Measurements from ENCODE around the gene PBX3.
"Not testable (repeated sequence)": the region's sequence is repeated elsewhere in the genome, so short reads cannot be mapped to it uniquely, and the experiment has no call there.

Gene PBX3

GRCh38 chr9:125776789-125777188 is 29.6 kb downstream of the PBX3 start:
- DNase-seq (ENCODE audit: low read depth in 2 of 2): not testable (repeated sequence)

GRCh38 chr9:125778538-125779219 is 31.5 kb downstream of the PBX3 start:
- not testable (repeated sequence) for DNase-seq (ENCODE audit: low read depth in 2 of 2)

GRCh38 chr9:125779220-125779565 is 32.0 kb downstream of the PBX3 start:
- not testable (repeated sequence) for DNase-seq (ENCODE audit: low read depth in 2 of 2)

- DNase-seq (ENCODE audit: low read depth in 2 of 2): no peak
These were observed 35.5 kb downstream of the PBX3 start for GRCh38 chr9:125782718-125783117.

GRCh38 chr9:125784286-125785049 is 37.3 kb downstream of the PBX3 start:
- DNase-seq (ENCODE audit: low read depth in 2 of 2): no peak

- peak; percentile 13 to 16 for DNase-seq (ENCODE audit: low read depth in 2 of 2)
These were observed 38.1 kb downstream of the PBX3 start for GRCh38 chr9:125785248-125785751.

- DNase-seq (ENCODE audit: low read depth in 2 of 2): no peak
These were observed 40.5 kb downstream of the PBX3 start for GRCh38 chr9:125787715-125788114.

- no peak for DNase-seq (ENCODE audit: low read depth in 2 of 2)
These were observed 42.0 kb downstream of the PBX3 start for GRCh38 chr9:125789196-125789595.

- DNase-seq (ENCODE audit: low read depth in 2 of 2): no peak
These were observed 47.5 kb downstream of the PBX3 start for GRCh38 chr9:125794708-125795107.

GRCh38 chr9:125795970-125796596 is 48.9 kb downstream of the PBX3 start:
- no peak for DNase-seq (ENCODE audit: low read depth in 2 of 2)

- no peak for DNase-seq (ENCODE audit: low read depth in 2 of 2)
These were observed 50.8 kb downstream of the PBX3 start for GRCh38 chr9:125797930-125798329.

- no peak for DNase-seq (ENCODE audit: low read depth in 2 of 2)
These were observed 56.4 kb downstream of the PBX3 start for GRCh38 chr9:125803526-125803925.

GRCh38 chr9:125805057-125805456 is 57.9 kb downstream of the PBX3 start:
- no peak for DNase-seq (ENCODE audit: low read depth in 2 of 2)

GRCh38 chr9:125805586-125805985 is 58.4 kb downstream of the PBX3 start:
- DNase-seq (ENCODE audit: low read depth in 2 of 2): no peak

- no peak for DNase-seq (ENCODE audit: low read depth in 2 of 2)
These were observed 59.9 kb downstream of the PBX3 start for GRCh38 chr9:125807079-125807478.

- no peak for DNase-seq (ENCODE audit: low read depth in 2 of 2)
These were observed 63.0 kb downstream of the PBX3 start for GRCh38 chr9:125810161-125810560.

GRCh38 chr9:125811002-125811401 is 63.8 kb downstream of the PBX3 start:
- no peak for DNase-seq (ENCODE audit: low read depth in 2 of 2)

- DNase-seq (ENCODE audit: low read depth in 2 of 2): no peak
These were observed 65.2 kb downstream of the PBX3 start for GRCh38 chr9:125812403-125812802.

GRCh38 chr9:125815568-125815967 is 68.4 kb downstream of the PBX3 start:
- DNase-seq (ENCODE audit: low read depth in 2 of 2): no peak

GRCh38 chr9:125816321-125816720 is 69.1 kb downstream of the PBX3 start:
- no peak for DNase-seq (ENCODE audit: low read depth in 2 of 2)

- no peak for DNase-seq (ENCODE audit: low read depth in 2 of 2)
These were observed 73.1 kb downstream of the PBX3 start for GRCh38 chr9:125820100-125820804.

GRCh38 chr9:125821078-125821477 is 73.9 kb downstream of the PBX3 start:
- DNase-seq (ENCODE audit: low read depth in 2 of 2): no peak

Measured in stimulated activated CD8-positive, alpha-beta memory T cell treated with anti-CD3 and anti-CD28 coated beads, Interleukin-2, amount 100 ng/mL, for 48 hours (primary cell).